Measurements from ENCODE around the gene DCHS1.

The DCHS1 gene

GRCh38 chr11:6625156-6625831 lies 30.3 kb downstream of the DCHS1 start:
- DNase-seq = no peak

- DNase-seq = no peak
These were observed 31.9 kb downstream of the DCHS1 start for GRCh38 chr11:6623391-6624363.

GRCh38 chr11:6622261-6623171 lies 33.1 kb downstream of the DCHS1 start:
- DNase-seq = no peak

GRCh38 chr11:6621711-6622211 lies 33.8 kb downstream of the DCHS1 start:
- DNase-seq = no peak

GRCh38 chr11:6620636-6621035 lies 35.0 kb downstream of the DCHS1 start:
- DNase-seq = no peak

GRCh38 chr11:6619004-6619745 lies 36.4 kb downstream of the DCHS1 start, which contains the start of gene TPP1:
TPP1 (minus strand) TSS chr11:6619422; CDS start chr11:6619400, 22 bp downstream.
- DNase-seq = peak; percentile 91

- DNase-seq = peak; percentile 65
These were observed 37.2 kb downstream of the DCHS1 start for GRCh38 chr11:6618117-6619003.

GRCh38 chr11:6617315-6617781 lies 38.3 kb downstream of the DCHS1 start:
- DNase-seq = no peak

- no peak for DNase-seq
These were observed 38.9 kb downstream of the DCHS1 start for GRCh38 chr11:6616596-6617250.

- no peak for DNase-seq
These were observed 39.6 kb downstream of the DCHS1 start for GRCh38 chr11:6615882-6616585.

GRCh38 chr11:6615046-6615445 lies 40.6 kb downstream of the DCHS1 start:
- no peak for DNase-seq

GRCh38 chr11:6614446-6614845 lies 41.2 kb downstream of the DCHS1 start:
- DNase-seq = no peak

- DNase-seq = no peak
These were observed 42.1 kb downstream of the DCHS1 start for GRCh38 chr11:6613496-6613895.

- peak; percentile 95 for DNase-seq
These were observed 43.2 kb downstream of the DCHS1 start, which contains the start of gene TAF10 for GRCh38 chr11:6612213-6613041. TAF10 (minus strand) TSS chr11:6612216; CDS start chr11:6612189, 27 bp downstream.

- DNase-seq = no peak
These were observed 43.7 kb downstream of the DCHS1 start for GRCh38 chr11:6611963-6612212.

- no peak for DNase-seq
These were observed 44.3 kb downstream of the DCHS1 start for GRCh38 chr11:6611092-6611962.

GRCh38 chr11:6610591-6610990 lies 45.0 kb downstream of the DCHS1 start:
- no peak for DNase-seq

Data from amniotic stem cell (primary cell).